ENCODE results near the gene HOXB3. TPM values are rescaled to one million over a fixed set of nuclear protein-coding genes. Genes with fewer than 3 reads are reported as not detected.

Gene HOXB3
- total and polyA plus RNA-seq, 8 donors: 1.1 to 5.6 (median 2.0) TPM

DNA sequence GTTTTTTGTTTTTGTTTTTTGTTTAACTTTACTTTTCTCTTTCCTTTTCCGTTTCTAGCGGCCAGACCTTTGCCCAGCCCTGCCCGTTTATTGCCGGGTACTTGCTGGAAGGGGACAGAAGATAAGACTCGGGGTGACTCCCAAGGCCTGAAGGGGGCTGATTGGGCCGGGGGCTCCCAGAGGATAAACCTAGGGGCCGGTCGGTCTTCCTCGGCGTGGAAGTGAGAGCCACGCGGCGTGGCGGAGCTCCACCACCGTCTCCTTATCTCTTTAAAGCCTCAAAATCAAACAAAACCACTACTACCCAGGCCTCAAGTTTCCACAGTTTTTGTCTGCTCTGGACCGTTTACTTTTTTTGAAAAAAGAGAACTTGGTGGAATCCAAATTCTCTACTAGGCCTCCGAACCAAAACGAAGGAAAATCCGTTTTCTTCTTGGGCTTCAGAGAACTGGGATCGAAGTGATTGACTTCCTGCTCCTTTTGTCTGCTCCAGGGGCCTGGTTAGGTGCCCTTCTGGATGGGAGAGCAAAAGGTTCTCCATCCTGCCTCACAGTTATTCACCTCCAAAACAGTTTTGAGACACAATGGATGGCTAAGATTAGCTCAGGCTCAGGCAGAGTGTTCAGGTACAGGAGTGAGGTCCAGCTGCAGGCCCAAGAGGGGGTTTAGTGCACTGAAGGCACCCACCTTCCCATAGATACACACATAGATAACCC is 44.6 kb upstream of the HOXB3 start:
- Histone ChIP-seq H3K36me3 (no peaks in the 10 kb centered on the region), H3K27me3 (peaks cover 1 to 71% (median 31%) of the 10 kb centered on the region in 4 donors), H3K9me3 (no peaks in the 10 kb centered on the region), H3K4me3 (no peak overlapping the region), H3K27ac (no peak overlapping the region), H3K4me1 (no peaks in the 10 kb centered on the region)
- no peak for TF ChIP-seq CTCF (IDR thresholded peaks at IDR 0.05)
- DNase-seq (no peak), ATAC-seq (no peak), FAIRE-seq (no peak)
- intact Hi-C loops (cut with DNase I): no loop called here
- 19 to 25% methylated on average over 20 of the region's 20 CpGs for WGBS, 2 donors

- FAIRE-seq (no peak), ATAC-seq (no peak), DNase-seq (no peak)
- H3K27me3 ChIP-seq: peaks cover 11 to 78% (median 31%) of the 10 kb centered on the region in 4 donors
- no peak for TF ChIP-seq CTCF (IDR thresholded peaks at IDR 0.05)
- intact Hi-C loops (cut with DNase I): no loop called here
- H3K4me1 ChIP-seq: no peaks in the 10 kb centered on the region
- 17% methylated on average over 35 of the region's 35 CpGs for WGBS, 2 donors
- H3K27ac ChIP-seq: no peak overlapping the region
- H3K9me3 ChIP-seq: no peaks in the 10 kb centered on the region
- H3K4me3 ChIP-seq: no peak overlapping the region
- no peaks in the 10 kb centered on the region for H3K36me3 ChIP-seq
Observed at GRCh38 chr17:48633266-48633677, 43.2 kb upstream of the HOXB3 start.

GRCh38 chr17:48632579-48633265 is 42.7 kb upstream of the HOXB3 start:
- FAIRE-seq (no peak), ATAC-seq (no peak), DNase-seq (no peak)
- H3K36me3 ChIP-seq: no peaks in the 10 kb centered on the region
- H3K4me3 ChIP-seq: no peak overlapping the region
- H3K4me1 ChIP-seq: no peaks in the 10 kb centered on the region
- H3K27me3 ChIP-seq: peaks cover 13 to 83% (median 35%) of the 10 kb centered on the region in 4 donors
- H3K27ac ChIP-seq: no peak overlapping the region
- TF ChIP-seq CTCF (IDR thresholded peaks at IDR 0.05): no peak
- no peaks in the 10 kb centered on the region for H3K9me3 ChIP-seq
- intact Hi-C loops (cut with DNase I): no loop called here
- WGBS, 2 donors: 19 to 28% methylated on average over 7 of the region's 7 CpGs

GRCh38 chr17:48631693-48632578 is 41.9 kb upstream of the HOXB3 start:
- Histone ChIP-seq H3K36me3 (no peaks in the 10 kb centered on the region), H3K27ac (no peak overlapping the region), H3K9me3 (no peaks in the 10 kb centered on the region), H3K27me3 (peaks cover 13 to 85% (median 38%) of the 10 kb centered on the region in 4 donors), H3K4me3 (no peak overlapping the region), H3K4me1 (no peaks in the 10 kb centered on the region)
- intact Hi-C loops (cut with DNase I): no loop called here
- TF ChIP-seq CTCF (IDR thresholded peaks at IDR 0.05): no peak
- DNase-seq (no peak), ATAC-seq (no peak), FAIRE-seq (no peak)
- 18 to 19% methylated on average over 7 of the region's 7 CpGs for WGBS, 2 donors

Data from pancreas (tissue), 10 donors.